NCI-H187 (cell line): ENCODE data around the gene MST1R.

Experiments
- DNase-seq, 2 experiments: peaks; one replicate each; lab custom pipeline; 2025; lab: John Stamatoyannopoulos, UW

MST1R gene

DNA sequence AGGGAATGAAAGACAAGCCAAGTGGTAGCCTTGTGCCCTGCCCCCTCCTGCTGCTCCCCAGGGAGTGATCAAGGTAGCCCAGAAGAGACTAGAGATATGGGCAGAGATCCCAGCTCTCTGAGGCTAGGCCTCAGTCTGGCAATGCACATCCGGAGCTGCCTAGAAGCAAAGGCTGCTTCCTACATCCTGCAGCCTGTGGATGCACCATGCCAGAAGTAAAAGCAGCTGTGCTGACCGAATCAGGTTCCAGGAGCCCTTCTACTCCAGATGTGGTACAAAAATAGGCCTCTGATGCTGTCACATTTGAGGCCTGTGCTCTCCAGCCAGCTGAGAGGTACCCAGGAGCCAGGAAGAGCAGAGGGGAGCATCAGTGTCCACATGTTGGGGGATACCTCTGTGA is 63.3 kb downstream of the MST1R start:
- no peak for DNase-seq

DNA sequence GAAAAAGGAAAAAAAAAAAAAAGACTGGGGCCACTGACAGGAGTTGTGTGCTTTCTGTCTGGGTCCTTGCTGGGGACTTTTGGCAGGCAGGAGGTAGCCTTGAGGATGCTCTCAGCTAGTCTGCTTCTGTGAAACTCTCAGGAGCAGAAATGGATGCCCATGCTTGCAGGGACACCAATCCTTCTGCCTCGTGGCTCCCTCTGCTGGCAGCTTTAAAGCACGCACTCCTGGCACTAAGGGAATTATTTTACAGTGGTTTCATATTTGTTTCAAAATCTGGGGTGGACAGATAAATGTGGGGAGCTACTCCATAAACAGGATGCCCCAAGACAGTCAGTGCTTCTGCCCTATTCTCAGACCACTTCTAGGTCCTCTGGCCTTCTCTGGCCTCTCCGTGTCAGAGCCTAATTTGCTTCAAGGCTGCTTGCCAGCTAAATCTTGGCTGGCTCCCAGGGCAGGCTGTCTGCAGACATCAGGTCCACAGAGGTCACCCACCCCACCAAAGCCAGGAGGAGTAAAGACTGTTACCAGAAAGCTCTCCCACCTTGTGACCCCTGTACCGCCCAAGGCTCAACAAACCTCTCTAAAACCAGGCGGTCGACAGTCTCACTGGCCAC is 64.4 kb downstream of the MST1R start:
- DNase-seq: no peak
